Fibroblast of lung (primary cell): ENCODE measurements around the gene MORF4L2. TPM values are rescaled to one million over a fixed set of nuclear protein-coding genes. Genes with fewer than 3 reads are reported as not detected.
"Not testable (repeated sequence)": the region's sequence is repeated elsewhere in the genome, so short reads cannot be mapped to it uniquely, and the experiment has no call there.

Source experiments
- DNase-seq, 2 donors: peaks; one replicate each; pipeline versions ENCODE4 v3.0.0 to v3.0.0-alpha.2; 2010; ENCODE audit warnings: low read depth in 2 of 2
- H2AFZ ChIP-seq: 2 replicates; pipeline ENCODE4 v1.5.1; 2012; ENCODE audit warnings: low read length, control low read depth, inconsistent platforms
- H3K27ac ChIP-seq: 2 replicates; pipeline ENCODE4 v1.5.1; 2011; ENCODE audit warnings: low read length, control low read depth; ENCODE audit not compliant: insufficient read depth
- H3K27me3 ChIP-seq: 2 replicates; pipeline ENCODE4 v1.5.1; 2011; ENCODE audit warnings: mild to moderate bottlenecking, low read length; ENCODE audit not compliant: control insufficient read depth, insufficient read depth
- H3K36me3 ChIP-seq: 2 replicates; pipeline ENCODE4 v1.5.1; 2011; ENCODE audit warnings: low read length; ENCODE audit not compliant: control insufficient read depth, insufficient read depth
- H3K4me1 ChIP-seq: 2 replicates; pipeline ENCODE4 v1.5.1; 2011; ENCODE audit warnings: low read length; ENCODE audit not compliant: control insufficient read depth, insufficient read depth; ENCODE audit errors: extremely low read depth
- H3K4me2 ChIP-seq: 2 replicates; pipeline ENCODE4 v1.5.1; 2011; ENCODE audit warnings: low read length, control low read depth; ENCODE audit not compliant: insufficient read depth; ENCODE audit errors: extremely low read depth
- H3K4me3 ChIP-seq, 4 experiments: fragments of 200-600 bp in 1 of 4; sonication (generic) in 1 of 4; replicated peaks in 1 of 4; 2 replicates each; pipeline ENCODE4 v1.5.1; 2011 to 2016; ENCODE audit warnings: low read length in 4 of 4, low read depth in 3 of 4, mild to moderate bottlenecking in 3 of 4, control low read depth in 2 of 4, inconsistent platforms in 1 of 4, mixed read lengths in 1 of 4; ENCODE audit not compliant: insufficient read depth in 1 of 4; ENCODE audit errors: control extremely low read depth in 1 of 4
- H3K79me2 ChIP-seq: 2 replicates; pipeline ENCODE4 v1.5.1; 2012; ENCODE audit warnings: mild to moderate bottlenecking, low read length, inconsistent platforms; ENCODE audit not compliant: control insufficient read depth, insufficient read depth
- H3K9ac ChIP-seq: 2 replicates; pipeline ENCODE4 v1.5.1; 2011; ENCODE audit warnings: mild to moderate bottlenecking, low read length, control low read depth; ENCODE audit not compliant: insufficient read depth
- H3K9me3 ChIP-seq: 2 replicates; pipeline ENCODE4 v1.5.1; 2012; ENCODE audit warnings: low read depth, low read length; ENCODE audit not compliant: control insufficient read depth, insufficient read depth
- H4K20me1 ChIP-seq: 2 replicates; pipeline ENCODE4 v1.5.1; 2011; ENCODE audit warnings: low read length; ENCODE audit not compliant: control insufficient read depth, insufficient read depth; ENCODE audit errors: extremely low read depth
- EZH2 ChIP-seq: IDR thresholded peaks from 2 replicates; pipeline ENCODE4 v1.5.1; 2012; ENCODE audit warnings: low read length, control low read depth, mild to moderate bottlenecking; ENCODE audit errors: missing control alignments
- polyA plus RNA-seq, 2 donors: library from polyadenylated mRNA; depleted of rRNA in 1 of 2; stranded (reverse) in 1 of 2; unstranded in 1 of 2; fragments of >200 nt; gene quantifications; 2 replicates each; pipeline ENCODE4 v1.2.1, GENCODE V29; 2011 to 2012; ENCODE audit warnings: missing spikeins in 1 of 2
- total RNA-seq: library from RNA; depleted of rRNA; stranded (reverse); fragments of >200 nt; gene quantifications from 2 replicates; pipeline ENCODE4 v1.2.1, GENCODE V29; 2014
- TF ChIP-seq, protein P1 (sequence below), 2 donors: IDR thresholded peaks in 1 of 2; conservative IDR thresholded peaks in 1 of 2; 1 replicate in 1 of 2; 2 replicates in 1 of 2; pipeline ENCODE4 v1.5.1; 2011 to 2012; ENCODE audit warnings: low read length in 2 of 2, control low read depth in 1 of 2, inconsistent platforms in 1 of 2, low read depth in 1 of 2, mild to moderate bottlenecking in 1 of 2

Gene MORF4L2
- total and polyA plus RNA-seq, 2 donors (not counting 1 experiment from before 2014, with no cell fraction given): 353 to 948 TPM

DNA sequence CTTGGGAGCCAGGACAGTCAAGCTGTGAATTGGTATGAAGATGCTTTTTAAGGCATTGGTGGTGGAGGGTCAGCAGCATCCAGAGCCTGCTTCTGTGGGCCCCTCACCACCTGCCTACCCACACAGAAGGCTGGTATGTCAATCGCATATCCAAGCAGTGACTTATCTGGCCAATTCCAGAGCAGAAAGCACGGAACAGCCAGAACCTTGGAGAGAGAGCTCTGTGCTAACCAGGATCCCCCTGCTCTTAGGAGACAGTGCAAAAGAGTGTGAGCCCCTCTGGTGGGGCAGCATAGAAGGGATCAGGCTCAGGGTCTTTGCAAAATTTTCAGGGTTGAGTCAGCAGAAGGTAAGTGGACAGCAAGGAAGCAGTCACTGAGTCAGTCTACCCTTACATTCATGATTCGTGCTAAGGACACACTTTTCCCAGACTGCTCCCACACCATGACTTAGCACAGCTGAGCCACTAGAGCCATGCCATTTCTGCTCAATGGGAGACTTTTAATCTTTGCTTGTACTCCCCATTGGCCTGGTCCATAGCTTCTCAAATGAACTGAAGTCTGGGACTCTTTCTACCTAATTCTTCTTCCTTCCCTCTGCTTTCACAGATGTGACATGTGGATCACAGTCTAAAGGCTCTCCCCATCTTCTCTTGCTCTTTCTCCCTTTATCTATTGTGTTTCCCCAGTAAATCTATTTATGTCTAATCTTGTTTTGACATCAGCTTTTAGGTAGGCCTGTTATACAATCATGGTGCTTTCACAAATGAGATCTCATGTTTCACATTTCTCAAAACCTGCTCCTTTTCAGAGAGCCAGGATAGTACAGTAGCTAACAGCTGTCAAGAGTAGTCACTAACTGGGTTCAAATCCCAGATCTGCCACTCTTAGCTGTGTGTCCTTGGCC is 20.0 kb downstream of the MORF4L2 start:
- H3K9ac ChIP-seq: no peak overlapping the region
- DNase-seq: no peak
- no peak overlapping the region for H3K27ac ChIP-seq
- no peaks in the 10 kb centered on the region for H3K79me2 ChIP-seq
- no peak overlapping the region for H3K4me2 ChIP-seq
- no peaks in the 10 kb centered on the region for H4K20me1 ChIP-seq
- no peaks in the 10 kb centered on the region for H3K36me3 ChIP-seq
- H3K27me3 ChIP-seq: no peaks in the 10 kb centered on the region
- H2AFZ ChIP-seq: no peak overlapping the region
- no peaks in the 10 kb centered on the region for H3K9me3 ChIP-seq
- TF ChIP-seq, protein P1, sequence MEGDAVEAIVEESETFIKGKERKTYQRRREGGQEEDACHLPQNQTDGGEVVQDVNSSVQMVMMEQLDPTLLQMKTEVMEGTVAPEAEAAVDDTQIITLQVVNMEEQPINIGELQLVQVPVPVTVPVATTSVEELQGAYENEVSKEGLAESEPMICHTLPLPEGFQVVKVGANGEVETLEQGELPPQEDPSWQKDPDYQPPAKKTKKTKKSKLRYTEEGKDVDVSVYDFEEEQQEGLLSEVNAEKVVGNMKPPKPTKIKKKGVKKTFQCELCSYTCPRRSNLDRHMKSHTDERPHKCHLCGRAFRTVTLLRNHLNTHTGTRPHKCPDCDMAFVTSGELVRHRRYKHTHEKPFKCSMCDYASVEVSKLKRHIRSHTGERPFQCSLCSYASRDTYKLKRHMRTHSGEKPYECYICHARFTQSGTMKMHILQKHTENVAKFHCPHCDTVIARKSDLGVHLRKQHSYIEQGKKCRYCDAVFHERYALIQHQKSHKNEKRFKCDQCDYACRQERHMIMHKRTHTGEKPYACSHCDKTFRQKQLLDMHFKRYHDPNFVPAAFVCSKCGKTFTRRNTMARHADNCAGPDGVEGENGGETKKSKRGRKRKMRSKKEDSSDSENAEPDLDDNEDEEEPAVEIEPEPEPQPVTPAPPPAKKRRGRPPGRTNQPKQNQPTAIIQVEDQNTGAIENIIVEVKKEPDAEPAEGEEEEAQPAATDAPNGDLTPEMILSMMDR (conservative IDR thresholded peaks at IDR 0.05 in 1 of 2, IDR thresholded peaks at IDR 0.05 in 1 of 2; ENCODE audit: low read depth in 1 of 2, low read length in 2 of 2): no peak
- no peak for TF ChIP-seq EZH2
- H3K4me1 ChIP-seq: no peaks in the 10 kb centered on the region
- H3K4me3 ChIP-seq: no peak overlapping the region

GRCh38 chrX:103663981-103664762 is 22.3 kb downstream of the MORF4L2 start:
- H3K4me1 ChIP-seq: no peaks in the 10 kb centered on the region
- H3K4me3 ChIP-seq: no peak overlapping the region
- H3K9ac ChIP-seq: no peak overlapping the region
- H4K20me1 ChIP-seq: no peaks in the 10 kb centered on the region
- no peak overlapping the region for H3K27ac ChIP-seq
- no peaks in the 10 kb centered on the region for H3K27me3 ChIP-seq
- H3K79me2 ChIP-seq: no peaks in the 10 kb centered on the region
- DNase-seq: no peak
- H3K9me3 ChIP-seq: no peaks in the 10 kb centered on the region
- H3K36me3 ChIP-seq: no peaks in the 10 kb centered on the region
- H2AFZ ChIP-seq: no peak overlapping the region
- no peak overlapping the region for H3K4me2 ChIP-seq
- no peak for TF ChIP-seq EZH2
- TF ChIP-seq, protein P1 (conservative IDR thresholded peaks at IDR 0.05 in 1 of 2, IDR thresholded peaks at IDR 0.05 in 1 of 2; ENCODE audit: low read depth in 1 of 2, low read length in 2 of 2): no peak

DNA sequence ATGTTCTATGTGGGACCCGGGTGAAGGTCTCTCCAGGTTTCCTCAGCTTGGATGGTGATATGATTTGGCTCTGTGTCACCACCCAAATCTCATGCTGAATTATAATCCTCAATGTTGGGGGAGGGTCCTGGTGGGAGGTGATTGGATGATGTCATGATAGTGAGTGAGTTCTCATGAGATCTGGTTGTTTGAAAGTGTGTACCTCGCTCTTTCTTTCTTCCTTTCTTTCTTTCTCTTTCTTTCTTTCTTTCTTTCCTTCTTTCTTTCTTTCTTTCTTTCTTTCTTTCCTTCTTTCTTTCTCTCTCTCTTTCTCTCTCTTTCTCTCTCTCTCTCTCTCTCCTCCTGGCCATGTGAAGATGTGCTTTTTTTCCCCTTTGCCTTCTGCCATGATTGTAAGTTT is 27.0 kb downstream of the MORF4L2 start:
- not testable (repeated sequence) for H3K9me3 ChIP-seq, H3K9ac ChIP-seq, H3K27ac ChIP-seq, H3K4me3 ChIP-seq, H3K27me3 ChIP-seq, H3K36me3 ChIP-seq, H3K4me1 ChIP-seq, H3K4me2 ChIP-seq, DNase-seq, H2AFZ ChIP-seq, H3K79me2 ChIP-seq, H4K20me1 ChIP-seq
